ENCODE data around the gene UHRF1. TPM values are rescaled to one million over a fixed set of nuclear protein-coding genes. Genes with fewer than 3 reads are reported as not detected.

Gene UHRF1
- total RNA-seq, 4 donors from 2014 or later, result 0.57 to 1.3 (median 1.0) TPM

- no peak for TF ChIP-seq CTCF (IDR thresholded peaks at IDR 0.05; ENCODE audit: low read depth)
Measured at GRCh38 chr19:4914736-4915501, 5.6 kb downstream of the UHRF1 start.

GRCh38 chr19:4916292-4917082, 7.2 kb downstream of the UHRF1 start:
- TF ChIP-seq CTCF (IDR thresholded peaks at IDR 0.05; ENCODE audit: low read depth), result no peak

GRCh38 chr19:4922530-4923275, 13.4 kb downstream of the UHRF1 start:
- no peak for TF ChIP-seq CTCF (IDR thresholded peaks at IDR 0.05; ENCODE audit: low read depth)

- no peak for TF ChIP-seq CTCF (IDR thresholded peaks at IDR 0.05; ENCODE audit: low read depth)
Measured at GRCh38 chr19:4923276-4923747, 14.0 kb downstream of the UHRF1 start.

- TF ChIP-seq CTCF (IDR thresholded peaks at IDR 0.05; ENCODE audit: low read depth), result no peak
Measured at GRCh38 chr19:4929186-4929585, 19.9 kb downstream of the UHRF1 start.

GRCh38 chr19:4930664-4931063, 21.4 kb downstream of the UHRF1 start:
- TF ChIP-seq CTCF (IDR thresholded peaks at IDR 0.05; ENCODE audit: low read depth), result no peak

GRCh38 chr19:4932711-4933110, 23.4 kb downstream of the UHRF1 start:
- TF ChIP-seq CTCF (IDR thresholded peaks at IDR 0.05; ENCODE audit: low read depth), result no peak
